ENCODE measurements around the gene HSD11B1L.

DNA sequence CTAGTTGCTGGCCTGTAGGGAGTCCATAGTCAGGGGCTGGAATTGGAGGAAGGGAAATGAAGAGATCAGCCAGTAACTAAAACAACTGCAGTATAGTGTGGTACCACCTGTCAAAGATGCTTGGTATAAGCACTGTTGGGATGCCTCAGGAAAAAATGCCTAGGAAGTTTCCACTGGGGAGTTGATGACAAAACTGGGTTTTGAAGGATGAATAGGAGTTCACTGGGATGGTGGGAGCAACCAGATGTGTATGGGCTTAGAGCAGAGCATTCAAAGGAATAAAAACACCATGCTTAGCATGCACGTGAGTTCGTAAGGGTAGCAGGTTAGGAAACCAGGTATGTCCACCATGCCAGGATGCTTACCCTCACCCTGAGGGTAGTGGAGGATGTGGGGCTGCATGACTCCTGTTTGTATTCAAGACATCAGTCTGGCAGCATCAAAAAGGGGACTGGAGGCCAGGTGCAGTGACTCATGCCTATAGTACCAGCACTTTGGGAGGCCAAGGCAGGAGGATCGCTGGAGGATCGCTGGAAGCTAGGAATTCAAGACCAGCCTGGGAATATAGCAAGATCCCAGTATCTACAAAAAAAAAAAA lies 46.7 kb downstream of the HSD11B1L start:
- TF ChIP-seq CTCF (IDR thresholded peaks at IDR 0.05) (no peak), POLR2A (IDR thresholded peaks at IDR 0.05) (no peak)

Data from esophagus squamous epithelium (tissue), 4 donors.